Osteoblast (primary cell): ENCODE data around the gene MAD1L1. TPM values are rescaled to one million over a fixed set of nuclear protein-coding genes. Genes with fewer than 3 reads are reported as not detected.
A peak's percentile ranks its signal among the peaks of the same experiment; 100 is the strongest.

Source experiments
- DNase-seq: peaks from one replicate; pipeline ENCODE4 v3.0.0; 2011; ENCODE audit warnings: low spot score, mixed read lengths; ENCODE audit not compliant: insufficient read length; ENCODE audit errors: missing footprints
- H2AFZ ChIP-seq: 2 replicates; pipeline ENCODE4 v1.6.0; 2011; ENCODE audit warnings: mild to moderate bottlenecking, low read length
- H3K27ac ChIP-seq: 2 replicates; pipeline ENCODE4 v1.5.1; 2011; ENCODE audit warnings: mild to moderate bottlenecking, low read depth, low read length, moderate library complexity
- H3K27me3 ChIP-seq: 2 replicates; pipeline ENCODE4 v1.6.0; 2012; ENCODE audit warnings: mild to moderate bottlenecking, control low read depth, inconsistent platforms, low read length, moderate library complexity; ENCODE audit not compliant: insufficient read depth
- H3K36me3 ChIP-seq: 2 replicates; pipeline ENCODE4 v1.5.1; 2011; ENCODE audit warnings: mild to moderate bottlenecking, low read length, control low read depth, moderate library complexity; ENCODE audit not compliant: insufficient read depth
- H3K4me1 ChIP-seq: 2 replicates; pipeline ENCODE4 v1.5.1; 2011; ENCODE audit warnings: mild to moderate bottlenecking, low read length, control low read depth, moderate library complexity; ENCODE audit not compliant: insufficient read depth
- H3K4me2 ChIP-seq: 2 replicates; pipeline ENCODE4 v1.6.0; 2011; ENCODE audit warnings: mild to moderate bottlenecking, low read length; ENCODE audit not compliant: insufficient read depth
- H3K4me3 ChIP-seq: fragments of 200-600 bp; sonication (generic); 3 replicates; pipeline ENCODE4 v1.5.1; 2012; ENCODE audit warnings: mild to moderate bottlenecking, low read length, inconsistent platforms; ENCODE audit not compliant: insufficient read depth
- H3K79me2 ChIP-seq: 2 replicates; pipeline ENCODE4 v1.6.0; 2012; ENCODE audit warnings: mild to moderate bottlenecking, low read length, control low read depth, inconsistent platforms; ENCODE audit not compliant: insufficient read depth
- H3K9me3 ChIP-seq: 2 replicates; pipeline ENCODE4 v1.5.1; 2011; ENCODE audit warnings: low read depth, low read length, control low read depth
- H4K20me1 ChIP-seq: 2 replicates; pipeline ENCODE4 v1.6.0; 2012; ENCODE audit warnings: mild to moderate bottlenecking, low read length, control low read depth; ENCODE audit not compliant: insufficient read depth
- CTCF ChIP-seq: IDR thresholded peaks from 2 replicates; pipeline ENCODE4 v1.5.1; 2011; ENCODE audit warnings: mild to moderate bottlenecking, low read depth, low read length, moderate library complexity; ENCODE audit errors: extremely low read depth
- total RNA-seq: library from RNA; depleted of rRNA; stranded (reverse); fragments of >200 nt; gene quantifications from 2 replicates; pipeline ENCODE4 v1.2.3, GENCODE V29; 2012

The MAD1L1 gene
- total RNA-seq, 1 donor: 66.2 TPM

GRCh38 chr7:2045559-2046405 lies 187.0 kb downstream of the MAD1L1 start:
- no peak for TF ChIP-seq CTCF
- Histone ChIP-seq H3K4me2 (no peak overlapping the region), H3K4me3 (no peak overlapping the region), H3K79me2 (no peaks in the 10 kb centered on the region), H3K27me3 (no peaks in the 10 kb centered on the region), H3K36me3 (no peaks in the 10 kb centered on the region), H3K4me1 (no peaks in the 10 kb centered on the region), H2AFZ (no peak overlapping the region), H4K20me1 (peaks cover 6% of the 10 kb centered on the region), H3K27ac (no peak overlapping the region), H3K9me3 (no peaks in the 10 kb centered on the region)
- peak; percentile 74 for DNase-seq

GRCh38 chr7:2044883-2045471 lies 187.8 kb downstream of the MAD1L1 start:
- no peaks in the 10 kb centered on the region for H3K36me3 ChIP-seq
- H2AFZ ChIP-seq: no peak overlapping the region
- no peak for TF ChIP-seq CTCF
- no peak overlapping the region for H3K27ac ChIP-seq
- no peaks in the 10 kb centered on the region for H3K9me3 ChIP-seq
- H3K4me2 ChIP-seq: no peak overlapping the region
- no peaks in the 10 kb centered on the region for H3K79me2 ChIP-seq
- DNase-seq: peak; percentile 58
- H3K4me3 ChIP-seq: no peak overlapping the region
- no peaks in the 10 kb centered on the region for H3K27me3 ChIP-seq
- H4K20me1 ChIP-seq: peaks cover 6% of the 10 kb centered on the region
- H3K4me1 ChIP-seq: no peaks in the 10 kb centered on the region

GRCh38 chr7:2044311-2044882 lies 188.3 kb downstream of the MAD1L1 start:
- peak; percentile 3 for DNase-seq
- Histone ChIP-seq H3K4me3 (no peak overlapping the region), H3K4me2 (no peak overlapping the region), H3K27me3 (no peaks in the 10 kb centered on the region), H3K4me1 (no peaks in the 10 kb centered on the region), H3K36me3 (no peaks in the 10 kb centered on the region), H3K9me3 (no peaks in the 10 kb centered on the region), H3K27ac (no peak overlapping the region), H2AFZ (no peak overlapping the region), H4K20me1 (peaks cover 6% of the 10 kb centered on the region), H3K79me2 (no peaks in the 10 kb centered on the region)
- no peak for TF ChIP-seq CTCF

- Histone ChIP-seq H2AFZ (no peak overlapping the region), H4K20me1 (peaks cover 6% of the 10 kb centered on the region), H3K79me2 (no peaks in the 10 kb centered on the region), H3K9me3 (no peaks in the 10 kb centered on the region), H3K4me3 (no peak overlapping the region), H3K4me2 (no peak overlapping the region), H3K27me3 (no peaks in the 10 kb centered on the region), H3K4me1 (no peaks in the 10 kb centered on the region), H3K27ac (no peak overlapping the region), H3K36me3 (no peaks in the 10 kb centered on the region)
- peak; percentile 34 for DNase-seq
- no peak for TF ChIP-seq CTCF
Measured at GRCh38 chr7:2043316-2044039, 189.3 kb downstream of the MAD1L1 start.
